HUES48 (cell line): ENCODE results near the gene FAM241A.

Source experiments
- H3K27ac ChIP-seq: one replicate; pipeline ENCODE4 v1.7.0; 2013; ENCODE audit warnings: low read depth, low read length, inconsistent platforms
- H3K27me3 ChIP-seq: 2 replicates; pipeline ENCODE4 v1.6.1; 2013; ENCODE audit warnings: mild to moderate bottlenecking, low read length; ENCODE audit not compliant: control insufficient read depth, insufficient read depth
- H3K36me3 ChIP-seq: 2 replicates; pipeline ENCODE4 v1.6.1; 2013; ENCODE audit warnings: low read length; ENCODE audit not compliant: control insufficient read depth, insufficient read depth
- H3K4me1 ChIP-seq: 2 replicates; pipeline ENCODE4 v1.6.1; 2013; ENCODE audit warnings: mild to moderate bottlenecking, low read length; ENCODE audit not compliant: control insufficient read depth, insufficient read depth
- H3K4me3 ChIP-seq: 2 replicates; pipeline ENCODE4 v1.5.1; 2013; ENCODE audit warnings: mild to moderate bottlenecking, low read depth, low read length
- H3K9ac ChIP-seq: 2 replicates; pipeline ENCODE4 v1.6.1; 2013; ENCODE audit warnings: mild to moderate bottlenecking, low read depth, low read length, moderate library complexity
- H3K9me3 ChIP-seq: 2 replicates; pipeline ENCODE4 v1.6.1; 2013; ENCODE audit warnings: low read length; ENCODE audit not compliant: control insufficient read depth, insufficient read depth

Gene FAM241A

GRCh38 chr4:112113864-112114263 is 31.4 kb upstream of the FAM241A start:
- H3K36me3 ChIP-seq = no peaks in the 10 kb centered on the region
- H3K9me3 ChIP-seq = no peaks in the 10 kb centered on the region
- no peak overlapping the region for H3K27ac ChIP-seq
- H3K4me1 ChIP-seq = no peaks in the 10 kb centered on the region
- no peak overlapping the region for H3K9ac ChIP-seq
- no peaks in the 10 kb centered on the region for H3K27me3 ChIP-seq
- no peak overlapping the region for H3K4me3 ChIP-seq

GRCh38 chr4:112114452-112114851 is 30.8 kb upstream of the FAM241A start:
- H3K4me3 ChIP-seq = no peak overlapping the region

GRCh38 chr4:112118742-112119352 is 26.4 kb upstream of the FAM241A start:
- H3K4me3 ChIP-seq = no peak overlapping the region
- H3K9me3 ChIP-seq = no peaks in the 10 kb centered on the region
- no peaks in the 10 kb centered on the region for H3K36me3 ChIP-seq
- no peak overlapping the region for H3K27ac ChIP-seq
- H3K4me1 ChIP-seq = no peaks in the 10 kb centered on the region
- H3K9ac ChIP-seq = no peak overlapping the region
- no peaks in the 10 kb centered on the region for H3K27me3 ChIP-seq

More at GRCh38 chr4:112114452-112114851, 30.8 kb upstream of the FAM241A start:
- H3K36me3 ChIP-seq = no peaks in the 10 kb centered on the region
- no peak overlapping the region for H3K9ac ChIP-seq
- no peaks in the 10 kb centered on the region for H3K9me3 ChIP-seq
- H3K4me1 ChIP-seq = no peaks in the 10 kb centered on the region
- no peak overlapping the region for H3K27ac ChIP-seq
- no peaks in the 10 kb centered on the region for H3K27me3 ChIP-seq

- Histone ChIP-seq H3K27me3 (no peaks in the 10 kb centered on the region), H3K4me3 (no peak overlapping the region), H3K4me1 (no peaks in the 10 kb centered on the region), H3K9ac (no peak overlapping the region), H3K9me3 (no peaks in the 10 kb centered on the region), H3K36me3 (no peaks in the 10 kb centered on the region), H3K27ac (no peak overlapping the region)
Measured at GRCh38 chr4:112119353-112119783, 25.9 kb upstream of the FAM241A start.

- H3K9ac ChIP-seq = no peak overlapping the region
- H3K27ac ChIP-seq = no peak overlapping the region
- no peaks in the 10 kb centered on the region for H3K4me1 ChIP-seq
- H3K9me3 ChIP-seq = no peaks in the 10 kb centered on the region
- no peak overlapping the region for H3K4me3 ChIP-seq
- H3K27me3 ChIP-seq = no peaks in the 10 kb centered on the region
- H3K36me3 ChIP-seq = no peaks in the 10 kb centered on the region
Measured at GRCh38 chr4:112120021-112120420, 25.2 kb upstream of the FAM241A start.

GRCh38 chr4:112125416-112125815 is 19.8 kb upstream of the FAM241A start:
- H3K9ac ChIP-seq = no peak overlapping the region
- no peaks in the 10 kb centered on the region for H3K27me3 ChIP-seq
- H3K9me3 ChIP-seq = no peaks in the 10 kb centered on the region
- H3K4me3 ChIP-seq = no peak overlapping the region
- peaks cover 35% of the 10 kb centered on the region for H3K4me1 ChIP-seq
- H3K36me3 ChIP-seq = no peaks in the 10 kb centered on the region
- no peak overlapping the region for H3K27ac ChIP-seq

- Histone ChIP-seq H3K4me3 (no peak overlapping the region), H3K27me3 (no peaks in the 10 kb centered on the region), H3K9ac (no peak overlapping the region), H3K9me3 (no peaks in the 10 kb centered on the region), H3K36me3 (no peaks in the 10 kb centered on the region), H3K27ac (peak overlapping the region; percentile 29), H3K4me1 (peaks cover 44% of the 10 kb centered on the region)
Measured at GRCh38 chr4:112127048-112127637, 18.1 kb upstream of the FAM241A start.

GRCh38 chr4:112127803-112128202 is 17.5 kb upstream of the FAM241A start:
- H3K36me3 ChIP-seq = no peaks in the 10 kb centered on the region
- no peak overlapping the region for H3K9ac ChIP-seq
- peak overlapping the region; percentile 10; the same call in 1 of the 2 replicates for H3K4me3 ChIP-seq
- peak overlapping the region; percentile 29 for H3K27ac ChIP-seq
- no peaks in the 10 kb centered on the region for H3K9me3 ChIP-seq
- peaks cover 44% of the 10 kb centered on the region for H3K4me1 ChIP-seq
- no peaks in the 10 kb centered on the region for H3K27me3 ChIP-seq

GRCh38 chr4:112128452-112128851 is 16.8 kb upstream of the FAM241A start:
- Histone ChIP-seq H3K9ac (no peak overlapping the region; the same call in 1 of the 2 replicates), H3K4me1 (peaks cover 44% of the 10 kb centered on the region), H3K36me3 (no peaks in the 10 kb centered on the region), H3K9me3 (no peaks in the 10 kb centered on the region), H3K27me3 (no peaks in the 10 kb centered on the region), H3K27ac (peak overlapping the region; percentile 75), H3K4me3 (peak overlapping the region; percentile 19; the same call in 1 of the 2 replicates)

- no peaks in the 10 kb centered on the region for H3K9me3 ChIP-seq
- H3K27ac ChIP-seq = peak overlapping the region; percentile 68
- no peaks in the 10 kb centered on the region for H3K27me3 ChIP-seq
- H3K36me3 ChIP-seq = no peaks in the 10 kb centered on the region
- peak overlapping the region; percentile 26; the same call in 1 of the 2 replicates for H3K4me3 ChIP-seq
- no peak overlapping the region; the same call in 1 of the 2 replicates for H3K9ac ChIP-seq
- H3K4me1 ChIP-seq = peaks cover 44% of the 10 kb centered on the region
Measured at GRCh38 chr4:112130906-112131305, 14.3 kb upstream of the FAM241A start.

- Histone ChIP-seq H3K9ac (no peak overlapping the region), H3K27ac (no peak overlapping the region), H3K9me3 (no peaks in the 10 kb centered on the region), H3K27me3 (no peaks in the 10 kb centered on the region), H3K36me3 (no peaks in the 10 kb centered on the region), H3K4me3 (no peak overlapping the region), H3K4me1 (no peaks in the 10 kb centered on the region)
Measured at GRCh38 chr4:112136551-112136950, 8.7 kb upstream of the FAM241A start.
